Type B pancreatic cell (in vitro differentiated cells): ENCODE measurements around the gene PRRC2B. TPM values are rescaled to one million over a fixed set of nuclear protein-coding genes. Genes with fewer than 3 reads are reported as not detected.
"Not testable (repeated sequence)": the region's sequence is repeated elsewhere in the genome, so short reads cannot be mapped to it uniquely, and the experiment has no call there.

Source experiments
- DNase-seq: peaks from one replicate; pipeline ENCODE4 v3.0.0; 2021; ENCODE audit warnings: mixed read lengths; ENCODE audit not compliant: unreplicated experiment; ENCODE audit errors: extremely low spot score
- H3K27ac Mint-ChIP-seq: 2 replicates; pipeline ENCODE4 v1.8.0; 2021; ENCODE audit warnings: mild to moderate bottlenecking, mixed read lengths
- H3K27me3 Mint-ChIP-seq: 2 replicates; pipeline ENCODE4 v1.8.0; 2021; ENCODE audit warnings: mixed read lengths
- H3K36me3 Mint-ChIP-seq: 2 replicates; pipeline ENCODE4 v1.8.0; 2021; ENCODE audit warnings: mixed read lengths
- H3K4me1 Mint-ChIP-seq: one replicate; pipeline ENCODE4 v1.8.0; 2021; ENCODE audit warnings: mixed read lengths; ENCODE audit not compliant: unreplicated experiment
- H3K4me3 Mint-ChIP-seq: 2 replicates; pipeline ENCODE4 v1.8.0; 2021; ENCODE audit warnings: mild to moderate bottlenecking, mixed read lengths
- H3K9me3 Mint-ChIP-seq: 2 replicates; pipeline ENCODE4 v1.8.0; 2021; ENCODE audit warnings: mixed read lengths
- total RNA-seq: library from RNA; stranded (reverse); gene quantifications from 2 replicates; pipeline ENCODE4 v1.2.1, GENCODE V29; 2021; ENCODE audit warnings: low replicate concordance
- TF ChIP-seq, protein P1 (sequence below): fragments of 200-600 bp; sonication (generic); conservative IDR thresholded peaks from 2 replicates; pipeline ENCODE4 v1.5.0; 2021; ENCODE audit warnings: antibody characterized with exemption, mild to moderate bottlenecking

The PRRC2B gene
- total RNA-seq, 1 donor from 2014 or later: 300 TPM

- H3K27ac Mint-ChIP-seq: no peak overlapping the region
- no peaks in the 10 kb centered on the region for H3K27me3 Mint-ChIP-seq
- no peak overlapping the region for H3K4me3 Mint-ChIP-seq
- TF ChIP-seq, protein P1, sequence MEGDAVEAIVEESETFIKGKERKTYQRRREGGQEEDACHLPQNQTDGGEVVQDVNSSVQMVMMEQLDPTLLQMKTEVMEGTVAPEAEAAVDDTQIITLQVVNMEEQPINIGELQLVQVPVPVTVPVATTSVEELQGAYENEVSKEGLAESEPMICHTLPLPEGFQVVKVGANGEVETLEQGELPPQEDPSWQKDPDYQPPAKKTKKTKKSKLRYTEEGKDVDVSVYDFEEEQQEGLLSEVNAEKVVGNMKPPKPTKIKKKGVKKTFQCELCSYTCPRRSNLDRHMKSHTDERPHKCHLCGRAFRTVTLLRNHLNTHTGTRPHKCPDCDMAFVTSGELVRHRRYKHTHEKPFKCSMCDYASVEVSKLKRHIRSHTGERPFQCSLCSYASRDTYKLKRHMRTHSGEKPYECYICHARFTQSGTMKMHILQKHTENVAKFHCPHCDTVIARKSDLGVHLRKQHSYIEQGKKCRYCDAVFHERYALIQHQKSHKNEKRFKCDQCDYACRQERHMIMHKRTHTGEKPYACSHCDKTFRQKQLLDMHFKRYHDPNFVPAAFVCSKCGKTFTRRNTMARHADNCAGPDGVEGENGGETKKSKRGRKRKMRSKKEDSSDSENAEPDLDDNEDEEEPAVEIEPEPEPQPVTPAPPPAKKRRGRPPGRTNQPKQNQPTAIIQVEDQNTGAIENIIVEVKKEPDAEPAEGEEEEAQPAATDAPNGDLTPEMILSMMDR: no peak
- DNase-seq: no peak
- H3K36me3 Mint-ChIP-seq: peaks cover 56% of the 10 kb centered on the region
- peaks cover 4% of the 10 kb centered on the region for H3K4me1 Mint-ChIP-seq
- H3K9me3 Mint-ChIP-seq: no peaks in the 10 kb centered on the region
Observed at GRCh38 chr9:131468031-131468430, 74.1 kb downstream of the PRRC2B start.

GRCh38 chr9:131469356-131469755 is 75.5 kb downstream of the PRRC2B start:
- no peaks in the 10 kb centered on the region for H3K27me3 Mint-ChIP-seq
- peaks cover 5% of the 10 kb centered on the region for H3K4me1 Mint-ChIP-seq
- DNase-seq: no peak
- TF ChIP-seq, protein P1: no peak
- no peak overlapping the region for H3K27ac Mint-ChIP-seq
- H3K36me3 Mint-ChIP-seq: peaks cover 58% of the 10 kb centered on the region
- no peaks in the 10 kb centered on the region for H3K9me3 Mint-ChIP-seq
- H3K4me3 Mint-ChIP-seq: no peak overlapping the region

DNA sequence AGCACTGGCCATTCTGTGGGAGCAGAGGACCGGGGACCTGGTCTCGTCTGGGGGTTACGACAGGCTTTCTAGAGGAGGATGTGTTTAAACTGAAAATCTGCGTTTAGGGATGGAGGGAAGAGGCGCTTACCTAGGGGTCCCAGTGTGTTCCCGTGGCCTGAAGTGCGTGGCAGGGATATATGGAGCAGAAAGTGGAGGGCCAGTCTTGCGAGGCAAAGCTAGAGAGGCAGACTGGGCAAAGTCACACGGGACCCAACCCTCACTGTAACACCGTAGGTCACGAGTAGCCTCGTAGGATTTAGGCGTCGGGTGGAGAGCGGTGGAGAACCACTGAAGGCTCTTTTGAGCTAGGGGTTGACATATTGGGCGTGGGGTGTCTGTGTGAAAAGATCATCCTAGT is 76.1 kb downstream of the PRRC2B start:
- TF ChIP-seq, protein P1: no peak
- no peak for DNase-seq
- no peaks in the 10 kb centered on the region for H3K9me3 Mint-ChIP-seq
- H3K27me3 Mint-ChIP-seq: no peaks in the 10 kb centered on the region
- H3K4me1 Mint-ChIP-seq: peaks cover 5% of the 10 kb centered on the region
- peaks cover 58% of the 10 kb centered on the region for H3K36me3 Mint-ChIP-seq
- no peak overlapping the region for H3K4me3 Mint-ChIP-seq
- H3K27ac Mint-ChIP-seq: no peak overlapping the region

DNA sequence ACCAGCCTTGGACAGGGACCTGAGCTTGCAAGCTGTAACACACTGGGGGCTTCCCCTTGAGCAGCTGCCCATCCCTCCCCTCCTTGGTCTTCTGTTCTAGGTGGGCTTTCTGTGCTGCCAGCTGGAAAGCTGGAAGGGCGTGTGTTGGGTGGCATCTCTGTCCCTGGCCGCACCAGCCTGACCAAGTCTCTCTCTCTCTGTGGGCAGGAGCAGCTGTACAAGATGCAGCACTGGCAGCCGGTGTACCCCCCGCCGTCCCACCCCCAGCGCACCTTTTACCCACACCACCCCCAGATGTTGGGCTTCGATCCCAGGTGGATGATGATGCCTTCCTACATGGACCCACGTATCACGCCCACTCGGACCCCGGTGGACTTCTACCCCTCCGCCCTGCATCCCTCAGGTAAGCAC is 76.7 kb downstream of the PRRC2B start:
- TF ChIP-seq, protein P1: no peak
- Mint-ChIP-seq H3K27ac (no peak overlapping the region), H3K27me3 (no peaks in the 10 kb centered on the region), H3K9me3 (no peaks in the 10 kb centered on the region), H3K4me3 (no peak overlapping the region), H3K4me1 (peaks cover 5% of the 10 kb centered on the region), H3K36me3 (peaks cover 53% of the 10 kb centered on the region)
- no peak for DNase-seq

DNA sequence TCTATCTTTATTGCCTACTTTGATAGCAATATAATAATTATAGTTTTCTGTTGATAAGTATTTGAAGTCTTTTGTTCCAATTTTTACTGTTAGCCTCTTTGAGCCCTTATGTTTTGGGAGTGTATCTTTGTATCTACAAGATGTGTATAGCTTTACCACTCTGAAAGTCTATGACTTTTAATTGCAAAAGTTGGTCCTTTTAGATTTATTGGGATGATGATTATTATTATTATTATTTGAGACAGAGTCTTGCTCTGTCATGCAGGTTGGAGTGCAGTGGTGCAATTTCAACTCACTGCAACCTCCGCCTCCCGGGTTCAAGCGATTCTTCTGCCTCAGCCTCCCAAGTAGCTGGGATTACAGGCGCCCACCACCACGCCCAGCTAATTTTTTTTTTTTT is 78.2 kb downstream of the PRRC2B start:
- not testable (repeated sequence) for H3K9me3 Mint-ChIP-seq, DNase-seq, H3K4me1 Mint-ChIP-seq, H3K27me3 Mint-ChIP-seq, H3K27ac Mint-ChIP-seq, H3K4me3 Mint-ChIP-seq
- peaks cover 47% of the 10 kb centered on the region for H3K36me3 Mint-ChIP-seq

GRCh38 chr9:131473198-131473885 is 79.5 kb downstream of the PRRC2B start:
- Mint-ChIP-seq H3K4me1 (peaks cover 5% of the 10 kb centered on the region), H3K36me3 (peaks cover 37% of the 10 kb centered on the region), H3K4me3 (no peak overlapping the region), H3K27me3 (no peaks in the 10 kb centered on the region), H3K9me3 (no peaks in the 10 kb centered on the region), H3K27ac (no peak overlapping the region)
- DNase-seq: no peak
- TF ChIP-seq, protein P1: no peak
